COLO668 (cell line): Measurements from ENCODE around the gene OVCA2.
A peak's percentile ranks its signal among the peaks of the same experiment; 100 is the strongest.

Source experiments
- DNase-seq: peaks from one replicate; lab custom pipeline; 2025; ENCODE audit not compliant: unreplicated experiment; lab: John Stamatoyannopoulos, UW

Gene OVCA2

GRCh38 chr17:2041561-2042389 lies at the start of gene OVCA2:
TSS of gene OVCA2 (plus strand) at chr17:2042022. CDS start at chr17:2042048, 26 bp downstream.
- DNase-seq: peak; percentile 93

- DNase-seq: no peak
These were observed 49.3 kb upstream of the OVCA2 start for GRCh38 chr17:1992541-1992940.

GRCh38 chr17:1994707-1995106 lies 47.1 kb upstream of the OVCA2 start:
- DNase-seq: no peak

- DNase-seq: no peak
These were observed 46.4 kb upstream of the OVCA2 start for GRCh38 chr17:1995321-1995892.

- peak; percentile 5 for DNase-seq
These were observed 45.7 kb upstream of the OVCA2 start for GRCh38 chr17:1995907-1996799.

GRCh38 chr17:1996800-1997288 lies 45.0 kb upstream of the OVCA2 start:
- peak; percentile 27 for DNase-seq

GRCh38 chr17:1997289-1997926 lies 44.4 kb upstream of the OVCA2 start:
- peak; percentile 44 for DNase-seq

- peak; percentile 91 for DNase-seq
These were observed 43.7 kb upstream of the OVCA2 start for GRCh38 chr17:1997927-1998742.

- peak; percentile 74 for DNase-seq
These were observed 42.1 kb upstream of the OVCA2 start for GRCh38 chr17:1999557-2000251.

GRCh38 chr17:2002767-2003329 lies 39.0 kb upstream of the OVCA2 start:
- no peak for DNase-seq

GRCh38 chr17:2003525-2003924 lies 38.3 kb upstream of the OVCA2 start:
- no peak for DNase-seq

- no peak for DNase-seq
These were observed 37.3 kb upstream of the OVCA2 start for GRCh38 chr17:2004435-2004952.

GRCh38 chr17:2008332-2009126 lies 33.3 kb upstream of the OVCA2 start:
- no peak for DNase-seq

- DNase-seq: no peak
These were observed 32.1 kb upstream of the OVCA2 start for GRCh38 chr17:2009737-2010136.

- DNase-seq: no peak
These were observed 30.1 kb upstream of the OVCA2 start for GRCh38 chr17:2011411-2012371.

- DNase-seq: no peak
These were observed 29.3 kb upstream of the OVCA2 start for GRCh38 chr17:2012499-2012898.
